SU-DHL-6 (cell line): ENCODE measurements around the gene NTRK2.

Source experiments
- H2AFZ ChIP-seq: fragments of 200-600 bp; sonication (generic); 2 replicates; pipeline ENCODE4 v1.6.1; 2014; ENCODE audit warnings: low read depth, mild to moderate bottlenecking, moderate library complexity, mixed read lengths, antibody characterized with exemption, low read length; ENCODE audit not compliant: severe bottlenecking
- H3F3A ChIP-seq: fragments of 200-600 bp; shearing (Covaris generic); 2 replicates; pipeline ENCODE4 v1.6.0; 2016; ENCODE audit warnings: antibody characterized with exemption, mild to moderate bottlenecking; ENCODE audit not compliant: insufficient read depth
- H3K27ac ChIP-seq: fragments of 200-600 bp; sonication (generic); 2 replicates; pipeline ENCODE4 v1.5.1; 2016; ENCODE audit warnings: low read depth, mild to moderate bottlenecking, low read length, moderate library complexity, mixed read lengths
- H3K27me3 ChIP-seq: fragments of 200-600 bp; sonication (generic), shearing (Covaris generic); 2 replicates; pipeline ENCODE4 v1.6.0; 2014; ENCODE audit warnings: mild to moderate bottlenecking, low read length
- H3K36me3 ChIP-seq: fragments of 200-600 bp; sonication (generic); 2 replicates; pipeline ENCODE4 v1.6.1; 2014; ENCODE audit warnings: mild to moderate bottlenecking, low read length, mixed read lengths
- H3K4me2 ChIP-seq: fragments of 300-600, 200-600 bp; shearing (Covaris generic), sonication (generic); 2 replicates; pipeline ENCODE4 v1.6.0; 2014; ENCODE audit warnings: low read length, low read depth, mild to moderate bottlenecking; ENCODE audit not compliant: poor library complexity, severe bottlenecking
- H3K4me3 ChIP-seq: fragments of 200-600 bp; sonication (generic); 2 replicates; pipeline ENCODE4 v1.5.1; 2014; ENCODE audit warnings: antibody characterized with exemption, low read length, mild to moderate bottlenecking, mixed read lengths; ENCODE audit not compliant: insufficient read depth, poor library complexity, severe bottlenecking
- H3K79me2 ChIP-seq: fragments of 200-600 bp; sonication (generic); 2 replicates; pipeline ENCODE4 v1.6.1; 2014; ENCODE audit warnings: mild to moderate bottlenecking, low read length, moderate library complexity; ENCODE audit not compliant: insufficient read depth
- H3K9ac ChIP-seq: fragments of 200-600 bp; sonication (generic); 2 replicates; pipeline ENCODE4 v1.7.0; 2014; ENCODE audit warnings: mild to moderate bottlenecking, low read length
- H3K9me2 ChIP-seq: fragments of 200-600 bp; sonication (generic); replicated peaks from 2 replicates; pipeline ENCODE4 v1.6.1; 2014; ENCODE audit warnings: low read length; ENCODE audit not compliant: insufficient read depth
- H3K9me3 ChIP-seq: fragments of 200-600 bp; sonication (generic); 2 replicates; pipeline ENCODE4 v1.6.1; 2014; ENCODE audit warnings: low read length, mixed read lengths; ENCODE audit not compliant: insufficient read depth
- H4K20me1 ChIP-seq: fragments of 200-600 bp; sonication (generic); 2 replicates; pipeline ENCODE4 v1.6.1; 2014; ENCODE audit warnings: low read depth, mild to moderate bottlenecking, antibody characterized with exemption, low read length, moderate library complexity, mixed read lengths
- CTCF ChIP-seq: fragments of 200-600 bp; sonication (generic); IDR thresholded peaks from one replicate; pipeline ENCODE4 v1.5.1; 2017; ENCODE audit warnings: antibody characterized with exemption, mild to moderate bottlenecking, low read length, moderate library complexity; ENCODE audit not compliant: insufficient read depth, poor library complexity, severe bottlenecking
- EZH2phosphoT487 ChIP-seq: fragments of 200-600 bp; sonication (generic), shearing (Covaris generic); conservative IDR thresholded peaks from 2 replicates; pipeline ENCODE4 v1.6.1; 2018; ENCODE audit warnings: mild to moderate bottlenecking, antibody characterized with exemption, low read length, moderate library complexity, mixed read lengths

The NTRK2 gene

DNA sequence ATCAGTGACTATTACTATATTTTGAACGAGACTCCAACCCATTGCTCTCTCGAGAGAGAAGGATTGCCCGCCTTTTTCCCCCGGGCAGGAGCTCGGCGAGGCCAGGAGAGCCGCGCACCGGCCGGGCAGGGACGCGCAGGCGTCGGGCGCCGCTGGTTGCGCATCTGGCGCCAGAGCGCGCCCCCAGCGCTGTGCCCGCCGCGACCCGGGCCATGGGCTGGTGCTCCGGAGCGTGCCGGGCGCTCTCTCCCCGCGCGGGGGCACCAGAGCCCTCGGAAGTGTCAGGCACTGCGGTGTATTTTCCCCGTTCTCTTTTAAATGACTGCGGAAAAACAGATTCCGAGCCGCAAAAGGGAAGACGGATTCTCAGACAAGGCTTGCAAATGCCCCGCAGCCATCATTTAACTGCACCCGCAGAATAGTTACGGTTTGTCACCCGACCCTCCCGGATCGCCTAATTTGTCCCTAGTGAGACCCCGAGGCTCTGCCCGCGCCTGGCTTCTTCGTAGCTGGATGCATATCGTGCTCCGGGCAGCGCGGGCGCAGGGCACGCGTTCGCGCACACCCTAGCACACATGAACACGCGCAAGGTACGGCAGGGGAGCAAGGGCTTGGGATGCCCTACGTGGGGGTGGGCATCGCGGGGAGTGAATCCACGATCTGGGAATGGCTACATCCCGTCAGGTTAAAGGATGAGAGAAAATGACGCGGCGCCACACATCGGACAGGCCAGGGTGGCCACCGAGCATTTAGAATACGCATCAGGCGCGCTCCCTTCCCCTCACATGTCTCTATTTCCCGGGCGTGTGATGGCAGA lies 1.1 kb upstream of the NTRK2 start:
- Histone ChIP-seq H3K9me2 (no peaks in the 10 kb centered on the region), H3K27me3 (no peaks in the 10 kb centered on the region), H3K9me3 (no peaks in the 10 kb centered on the region), H3F3A (no peaks in the 10 kb centered on the region), H4K20me1 (no peaks in the 10 kb centered on the region), H3K4me3 (no peak overlapping the region), H3K27ac (no peak overlapping the region), H3K79me2 (no peaks in the 10 kb centered on the region), H3K9ac (no peak overlapping the region), H3K4me2 (no peak overlapping the region), H2AFZ (no peak overlapping the region), H3K36me3 (no peaks in the 10 kb centered on the region)
- TF ChIP-seq EZH2phosphoT487 (no peak), CTCF (no peak)

DNA sequence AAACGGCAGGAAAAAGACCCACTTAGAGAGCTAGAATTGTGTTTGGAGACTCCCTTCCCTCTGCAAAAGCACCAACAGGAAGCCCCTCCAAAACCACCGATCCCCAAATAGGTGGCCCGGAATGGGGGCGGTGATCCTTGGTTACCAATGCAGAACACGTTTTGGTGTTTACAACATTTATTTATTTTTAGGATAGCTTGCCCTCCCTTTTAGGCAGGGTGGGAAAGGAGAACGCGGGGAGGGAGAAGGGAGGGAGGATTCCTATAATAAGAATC lies 579 bp upstream of the NTRK2 start:
- no peaks in the 10 kb centered on the region for H4K20me1 ChIP-seq
- TF ChIP-seq EZH2phosphoT487 (no peak), CTCF (no peak)
- H3K4me2 ChIP-seq = no peak overlapping the region
- H3K27me3 ChIP-seq = no peaks in the 10 kb centered on the region
- no peaks in the 10 kb centered on the region for H3K36me3 ChIP-seq
- no peak overlapping the region for H3K9ac ChIP-seq
- H3K79me2 ChIP-seq = no peaks in the 10 kb centered on the region
- no peak overlapping the region for H3K4me3 ChIP-seq
- no peaks in the 10 kb centered on the region for H3K9me3 ChIP-seq
- H3K9me2 ChIP-seq = no peaks in the 10 kb centered on the region
- H2AFZ ChIP-seq = no peak overlapping the region
- no peak overlapping the region for H3K27ac ChIP-seq
- H3F3A ChIP-seq = no peaks in the 10 kb centered on the region

- H3K27ac ChIP-seq = no peak overlapping the region
- H3K79me2 ChIP-seq = no peaks in the 10 kb centered on the region
- no peak overlapping the region for H3K4me3 ChIP-seq
- no peaks in the 10 kb centered on the region for H3K9me2 ChIP-seq
- H3K27me3 ChIP-seq = no peaks in the 10 kb centered on the region
- no peak for TF ChIP-seq CTCF
- TF ChIP-seq EZH2phosphoT487 = no peak
- H3K4me2 ChIP-seq = no peak overlapping the region
- H2AFZ ChIP-seq = no peak overlapping the region
- no peak overlapping the region for H3K9ac ChIP-seq
- H3K9me3 ChIP-seq = no peaks in the 10 kb centered on the region
- H3F3A ChIP-seq = no peaks in the 10 kb centered on the region
- H4K20me1 ChIP-seq = no peaks in the 10 kb centered on the region
- no peaks in the 10 kb centered on the region for H3K36me3 ChIP-seq
Measured at GRCh38 chr9:84670138-84671041, 861 bp downstream of the NTRK2 start.
